GM19468 (cell line): ENCODE measurements around the gene NRP1.

Experiments
- ATAC-seq: cut with Tn5 transposase; IDR thresholded peaks from one replicate; pipeline ENCODE4 v1.9.1; 2021; ENCODE audit warnings: mild to moderate bottlenecking, moderate library complexity, moderate number of reproducible peaks; ENCODE audit not compliant: unreplicated experiment; ENCODE audit errors: extremely low read depth

NRP1 gene

DNA sequence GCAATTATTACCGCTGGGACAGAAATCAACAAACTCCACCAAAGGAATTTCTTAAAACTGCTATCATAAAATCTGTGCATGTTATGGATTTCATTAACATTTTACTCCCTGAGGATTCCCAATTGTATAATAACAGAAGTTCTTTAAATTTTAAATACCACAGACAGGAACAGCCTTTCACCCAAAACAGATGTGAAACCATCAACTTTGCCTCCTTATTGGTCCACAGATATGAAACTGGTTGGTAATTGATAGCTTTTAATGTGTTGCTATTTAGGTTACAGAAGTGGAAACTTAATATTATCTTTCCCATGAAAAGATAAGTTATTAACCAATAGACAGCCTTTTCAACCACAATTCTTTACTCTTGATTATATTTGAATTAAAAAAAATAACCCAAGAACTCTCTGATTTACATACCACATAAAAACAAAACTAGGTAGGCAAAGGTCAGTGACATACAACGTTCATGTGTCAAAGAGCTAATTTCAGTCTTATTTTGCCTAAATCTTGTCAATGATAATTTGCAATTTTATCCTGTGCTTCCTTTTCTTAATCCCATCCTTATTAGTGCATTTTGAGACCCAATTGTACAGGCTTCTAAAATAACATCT, 90.0 kb downstream of the NRP1 start:
- no peak for ATAC-seq

DNA sequence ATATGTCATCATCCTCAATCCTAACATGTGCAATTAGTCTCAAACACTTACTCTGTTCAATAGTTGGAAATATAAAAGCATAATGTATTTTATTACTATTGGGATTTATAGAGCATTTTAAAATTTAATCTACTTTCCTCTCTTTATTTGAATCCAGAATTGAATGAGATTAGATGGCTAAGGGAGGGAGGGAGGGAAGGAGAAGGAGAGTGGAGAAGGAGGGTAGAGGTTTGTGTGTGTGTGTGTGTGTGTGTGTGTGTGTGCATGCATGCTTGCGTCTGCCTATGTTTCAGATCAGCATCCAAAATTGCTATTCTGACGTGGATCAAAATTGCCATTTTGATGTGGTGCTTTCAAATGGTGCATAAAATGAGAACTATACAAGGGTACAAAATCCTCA, 90.8 kb downstream of the NRP1 start:
- no peak for ATAC-seq

DNA sequence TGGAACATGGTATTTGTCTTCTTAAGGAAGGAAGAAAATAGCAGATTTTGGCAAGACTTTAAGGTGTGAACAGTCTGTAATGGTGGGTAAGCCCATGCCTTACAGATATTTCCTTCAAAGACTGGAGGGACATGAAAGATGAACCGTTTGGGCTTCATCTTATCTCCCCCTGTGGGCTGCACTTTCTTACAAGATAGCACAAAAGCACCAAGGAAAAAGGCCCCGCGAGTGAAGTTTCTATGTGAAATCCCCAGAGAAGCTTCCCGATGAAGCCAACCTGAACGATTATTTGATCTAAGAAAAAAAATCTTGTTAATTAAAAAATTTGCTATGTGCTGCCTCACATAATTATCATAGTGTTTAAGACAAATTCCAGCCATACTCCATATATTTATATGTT, 91.5 kb downstream of the NRP1 start:
- ATAC-seq: no peak

DNA sequence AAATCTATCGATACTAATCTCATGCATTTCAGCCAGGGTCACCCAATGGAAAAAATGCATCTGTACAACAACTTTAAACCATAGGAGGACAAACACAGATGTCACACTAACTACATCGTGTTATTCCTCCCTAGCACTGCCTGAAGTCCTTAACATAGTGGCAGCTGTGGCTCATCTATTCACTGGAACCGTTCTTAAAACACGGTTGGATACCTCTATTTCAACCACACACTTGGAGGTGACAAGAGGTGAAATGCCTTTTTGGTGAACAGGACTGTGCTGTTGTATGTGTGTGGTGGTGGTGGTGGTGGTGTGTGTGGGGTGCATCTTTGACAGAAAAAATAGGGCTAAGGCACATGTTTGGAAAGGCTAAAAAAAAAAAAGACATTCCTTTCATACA, 93.1 kb downstream of the NRP1 start:
- ATAC-seq: no peak

DNA sequence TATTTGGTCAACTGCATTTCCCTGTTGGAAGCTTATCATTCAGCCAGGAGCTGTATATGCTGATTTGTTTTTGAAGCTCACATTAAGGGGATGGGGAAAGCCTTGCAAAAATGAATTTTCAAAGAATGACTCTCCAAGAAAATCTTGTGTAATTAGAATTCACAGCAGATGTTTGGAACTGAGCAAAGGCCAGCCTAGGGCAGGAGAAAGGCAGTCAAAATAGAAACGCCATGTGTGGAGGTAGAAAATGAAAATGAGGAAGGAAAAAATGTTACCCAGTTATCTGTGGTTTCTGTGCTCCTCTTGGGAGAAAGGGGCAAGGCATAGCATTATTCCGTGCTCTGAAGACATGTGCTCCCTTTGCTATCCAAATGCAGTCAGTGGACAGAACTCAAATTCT, 93.5 kb downstream of the NRP1 start:
- no peak for ATAC-seq

DNA sequence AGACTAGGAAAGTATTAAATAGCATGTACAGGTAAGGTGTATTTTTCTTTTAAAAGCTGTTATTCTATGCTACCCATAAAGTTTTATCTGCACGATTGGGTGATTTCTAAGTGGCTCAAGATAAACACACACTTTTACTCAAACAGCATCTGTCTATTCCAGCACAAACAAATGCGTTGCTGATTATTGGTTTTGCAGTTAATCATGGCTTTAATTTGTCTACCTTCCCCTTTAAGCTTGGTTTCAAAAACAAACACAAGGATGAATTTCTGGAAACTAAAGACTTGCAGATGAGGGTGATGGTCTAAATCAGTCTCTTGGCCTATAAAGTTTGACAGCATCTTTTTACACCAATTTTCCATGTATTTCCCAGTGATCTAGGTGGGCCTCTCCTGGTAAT, 94.2 kb downstream of the NRP1 start:
- ATAC-seq: no peak

DNA sequence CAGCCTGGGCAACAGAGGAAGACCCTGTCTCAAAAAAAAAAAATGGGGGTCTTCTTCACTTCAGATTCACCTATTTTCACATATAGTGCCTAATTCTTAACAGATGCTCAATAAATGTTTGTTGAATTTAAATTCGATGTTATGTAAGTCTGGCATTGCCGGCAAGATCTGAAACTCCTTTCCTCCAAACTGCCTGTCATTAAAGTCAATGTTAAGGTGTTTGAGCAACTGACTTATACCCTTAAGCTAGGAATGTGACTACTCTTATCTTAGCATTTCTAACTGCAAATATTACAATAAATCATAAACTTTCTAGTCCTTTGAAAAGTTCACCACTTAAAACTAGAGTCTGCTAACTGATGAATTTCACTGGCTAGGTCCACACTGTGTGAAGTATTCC, 95.2 kb downstream of the NRP1 start:
- ATAC-seq: no peak

DNA sequence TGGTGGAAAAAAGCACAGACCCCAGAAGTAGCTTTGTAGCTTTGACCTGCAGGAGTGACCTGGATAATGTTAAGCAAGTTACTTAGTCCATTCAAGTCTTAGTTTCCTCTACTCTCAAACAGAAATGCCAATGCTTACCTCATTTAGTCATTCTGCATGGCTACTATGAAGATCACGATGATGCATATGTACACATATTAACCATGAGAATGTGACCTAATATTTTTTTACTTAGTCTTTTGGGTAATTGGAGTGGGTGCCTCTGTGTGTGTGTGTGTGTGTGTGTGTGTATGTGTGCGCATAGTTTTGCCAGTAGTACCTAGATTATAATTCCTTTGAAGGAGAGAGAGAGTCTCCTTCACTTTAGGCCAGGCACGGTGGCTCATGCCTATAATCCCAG, 95.8 kb downstream of the NRP1 start:
- ATAC-seq: no peak

DNA sequence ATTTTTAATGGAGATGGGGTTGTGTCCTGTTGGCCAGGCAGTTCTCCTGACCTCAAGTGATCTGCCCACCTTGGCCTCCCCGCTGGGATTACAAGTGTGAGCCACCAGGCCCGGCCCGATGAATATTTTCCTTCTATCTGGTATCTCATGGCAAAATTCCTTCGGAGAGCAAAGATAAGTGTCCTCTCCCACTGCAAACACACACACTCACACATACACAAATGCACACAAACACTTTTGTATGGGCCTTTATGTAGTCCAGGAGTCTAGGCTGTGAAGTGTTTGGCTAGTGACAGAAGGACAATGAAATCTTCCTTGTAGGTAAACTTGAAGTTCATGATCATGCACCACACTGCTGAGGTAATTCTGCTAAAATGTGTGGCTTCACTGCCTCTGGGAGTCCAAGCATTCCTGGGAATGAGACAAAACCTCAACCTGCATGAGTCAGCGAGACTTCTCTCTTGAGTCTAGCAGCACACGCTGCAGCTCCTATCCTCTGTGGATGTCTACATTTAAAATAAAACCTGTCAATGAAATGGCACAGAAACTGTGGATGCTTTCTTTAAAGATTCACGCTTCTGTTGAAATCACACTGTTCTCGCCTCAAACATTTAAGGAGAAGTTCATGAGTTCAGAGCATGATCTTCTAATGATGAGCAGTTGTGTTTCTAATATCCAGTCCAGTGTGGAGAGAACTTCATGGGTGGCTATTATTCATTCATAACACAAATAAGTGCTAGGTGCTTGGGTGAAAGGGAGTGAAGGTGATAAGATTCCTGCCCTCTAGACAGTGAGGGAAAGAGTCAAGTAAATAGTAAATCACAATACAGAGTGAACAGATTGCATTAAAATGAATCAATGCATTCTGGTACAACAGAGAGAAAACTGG, 96.5 kb downstream of the NRP1 start:
- ATAC-seq: no peak

DNA sequence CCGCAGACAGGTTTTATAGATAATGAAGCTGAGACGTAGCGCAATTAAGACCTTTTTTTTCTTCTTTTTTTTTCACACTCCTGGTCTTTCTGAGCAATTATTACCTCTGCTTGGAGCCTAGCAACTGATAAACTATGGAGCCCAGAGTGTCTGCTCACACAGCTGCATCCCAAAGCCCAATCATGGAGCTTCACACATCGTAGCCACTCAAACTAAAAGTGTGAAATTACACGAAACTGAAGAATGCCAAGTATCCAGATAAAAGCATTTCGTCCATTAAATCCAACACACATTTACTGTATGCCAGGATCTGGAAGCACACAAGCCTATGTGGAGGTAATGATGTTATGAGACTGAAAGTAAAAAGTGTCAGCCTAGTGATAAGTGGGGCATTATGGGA, 97.6 kb downstream of the NRP1 start:
- no peak for ATAC-seq

DNA sequence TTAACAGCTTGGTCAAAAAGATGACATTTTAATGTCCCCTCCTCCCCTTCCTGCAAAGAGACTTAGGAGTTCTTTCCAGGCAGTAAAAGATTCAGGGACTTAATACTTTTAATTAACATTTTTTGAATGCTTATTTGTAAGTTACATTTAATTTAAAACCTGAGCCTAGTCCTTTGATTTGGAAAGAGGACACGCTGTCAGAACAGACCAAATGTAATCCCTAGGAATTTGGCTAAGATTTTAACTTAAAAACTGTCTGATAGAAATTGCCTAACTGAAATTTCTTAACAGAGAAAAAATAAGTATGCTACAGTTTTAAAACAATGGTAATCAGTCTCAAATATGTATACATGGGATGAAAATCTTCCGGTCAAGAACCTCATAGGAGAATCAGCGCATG, 98.5 kb downstream of the NRP1 start:
- no peak for ATAC-seq

DNA sequence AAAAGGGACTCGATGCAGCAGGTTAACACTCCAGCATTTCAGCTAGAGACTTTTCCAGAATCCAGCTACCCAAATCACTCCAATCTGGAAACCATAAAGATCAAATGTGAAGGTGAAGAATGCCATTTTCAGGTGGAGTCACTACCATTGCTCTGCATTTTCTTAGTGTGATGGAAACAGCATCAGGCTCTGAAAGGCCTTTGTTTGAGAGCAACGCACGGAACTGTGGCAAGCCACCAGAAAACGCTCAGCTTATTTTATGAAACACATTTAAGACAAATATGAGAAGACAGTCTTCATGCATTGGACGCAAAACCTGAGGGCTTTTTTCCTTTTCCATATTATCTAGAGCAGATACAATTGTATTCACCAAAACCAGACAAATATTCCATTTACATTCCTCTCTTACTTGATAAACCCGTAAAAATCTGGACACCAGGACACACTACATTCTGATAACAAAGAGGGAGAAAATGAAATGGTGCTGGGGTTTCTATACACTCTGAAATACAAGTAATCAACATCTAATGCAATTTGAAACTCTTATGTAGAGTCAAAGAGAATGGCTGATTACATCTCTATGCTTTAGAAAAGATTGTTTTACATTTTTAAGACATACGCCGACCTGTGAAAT, 99.1 kb downstream of the NRP1 start:
- ATAC-seq: no peak

DNA sequence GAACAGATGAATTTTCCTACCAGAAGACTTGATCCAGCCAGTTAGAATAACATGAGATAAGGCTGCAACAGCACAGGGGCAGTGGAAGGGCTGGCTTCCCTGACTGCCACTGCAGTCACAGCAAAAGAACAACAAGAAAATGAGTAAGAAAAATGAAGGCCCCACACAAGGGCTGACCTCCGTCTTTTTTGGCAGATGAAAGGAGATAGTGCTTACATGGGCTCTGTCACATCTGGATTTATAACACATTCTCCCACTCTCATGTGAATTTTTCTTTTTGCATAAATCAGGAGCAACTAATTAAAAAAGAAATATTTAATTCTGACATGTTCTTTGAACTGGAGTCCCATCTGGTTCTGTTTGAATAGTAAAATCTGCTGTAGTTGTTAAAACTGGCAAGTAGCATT, 99.6 kb downstream of the NRP1 start:
- no peak for ATAC-seq

DNA sequence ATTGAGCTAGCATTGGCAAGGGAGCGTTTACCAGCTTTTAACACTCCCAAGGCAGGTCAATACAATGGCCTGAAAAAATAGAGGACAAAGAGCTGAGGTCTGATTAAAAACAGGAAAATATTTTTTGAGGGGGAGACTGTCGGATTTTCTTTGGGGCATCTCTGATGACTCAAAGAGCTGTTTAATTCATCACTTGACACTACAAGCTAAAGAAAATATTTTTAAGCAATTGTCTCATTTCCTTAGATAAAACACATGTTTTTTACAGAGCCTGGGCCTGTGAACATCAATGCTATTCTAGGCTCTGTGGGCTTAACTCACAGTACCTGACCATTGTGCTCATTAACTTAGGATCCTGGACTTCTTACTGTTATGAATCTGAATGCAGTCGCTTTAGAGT, 100.8 kb downstream of the NRP1 start:
- no peak for ATAC-seq

DNA sequence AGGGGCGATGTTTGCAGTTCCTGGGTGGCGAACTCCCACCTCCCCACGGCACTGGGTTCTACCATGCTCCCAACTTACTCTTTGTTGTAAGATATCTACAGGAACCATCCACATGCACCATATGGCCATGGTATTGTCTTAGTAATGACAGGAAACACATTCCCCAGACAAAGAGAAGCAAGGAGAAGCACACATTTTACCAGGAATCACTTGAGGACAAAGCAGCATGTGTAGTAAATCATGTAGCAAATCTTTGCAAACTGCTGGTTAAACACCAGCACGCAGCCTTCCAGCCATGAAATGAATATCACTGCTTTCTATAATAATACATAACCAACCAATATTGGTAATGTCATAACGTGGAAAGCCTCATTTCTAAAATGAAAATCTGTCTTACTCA, 101.2 kb downstream of the NRP1 start:
- no peak for ATAC-seq

DNA sequence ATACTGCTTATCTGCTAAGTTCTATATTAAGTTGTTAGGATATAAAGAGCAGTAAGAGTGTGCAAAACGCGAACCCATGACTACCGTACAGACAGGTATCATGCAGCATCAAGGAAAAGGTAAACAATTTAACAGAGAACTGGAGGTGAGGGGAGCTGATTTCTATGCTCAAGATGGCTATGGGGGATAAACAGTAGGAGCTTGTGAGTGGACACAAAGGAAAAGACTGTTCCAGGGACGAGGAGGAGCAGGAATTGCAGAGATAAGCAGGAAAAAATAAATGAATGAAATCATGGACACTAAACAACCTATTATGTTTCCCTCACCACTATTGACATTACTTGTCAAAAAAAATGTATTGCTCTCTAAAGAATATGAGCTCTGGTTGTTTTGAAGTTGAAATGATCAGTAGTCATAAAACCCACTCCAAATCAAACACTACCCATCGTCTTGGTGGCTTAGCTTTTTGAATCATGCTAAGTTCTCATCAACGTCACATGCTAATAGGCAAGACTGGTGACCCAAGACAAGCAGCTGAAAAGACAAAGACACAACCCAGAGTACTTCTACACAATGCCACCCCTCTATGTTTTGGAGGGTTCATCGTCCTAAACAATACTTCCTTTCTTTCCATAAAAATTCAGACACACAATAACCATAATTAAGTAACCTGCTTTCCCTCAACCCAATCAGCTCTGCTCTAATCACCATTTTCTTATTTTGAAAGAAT, 102.7 kb downstream of the NRP1 start:
- no peak for ATAC-seq

DNA sequence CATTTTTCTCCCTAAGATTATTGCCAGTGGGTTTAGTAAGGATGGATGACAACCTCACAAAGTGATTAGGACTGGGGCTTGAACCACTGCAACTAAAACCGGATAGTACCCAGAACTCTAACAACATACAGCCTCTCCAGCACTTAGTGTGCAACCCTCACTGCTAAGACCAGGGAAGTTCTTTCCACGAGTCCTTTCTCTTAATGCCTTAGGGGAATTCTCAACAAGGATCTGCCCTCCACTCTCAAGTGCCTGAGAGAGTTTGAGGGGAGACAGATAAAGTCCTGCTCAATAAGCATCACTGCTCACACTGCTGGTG, 104.6 kb downstream of the NRP1 start:
- ATAC-seq: no peak

DNA sequence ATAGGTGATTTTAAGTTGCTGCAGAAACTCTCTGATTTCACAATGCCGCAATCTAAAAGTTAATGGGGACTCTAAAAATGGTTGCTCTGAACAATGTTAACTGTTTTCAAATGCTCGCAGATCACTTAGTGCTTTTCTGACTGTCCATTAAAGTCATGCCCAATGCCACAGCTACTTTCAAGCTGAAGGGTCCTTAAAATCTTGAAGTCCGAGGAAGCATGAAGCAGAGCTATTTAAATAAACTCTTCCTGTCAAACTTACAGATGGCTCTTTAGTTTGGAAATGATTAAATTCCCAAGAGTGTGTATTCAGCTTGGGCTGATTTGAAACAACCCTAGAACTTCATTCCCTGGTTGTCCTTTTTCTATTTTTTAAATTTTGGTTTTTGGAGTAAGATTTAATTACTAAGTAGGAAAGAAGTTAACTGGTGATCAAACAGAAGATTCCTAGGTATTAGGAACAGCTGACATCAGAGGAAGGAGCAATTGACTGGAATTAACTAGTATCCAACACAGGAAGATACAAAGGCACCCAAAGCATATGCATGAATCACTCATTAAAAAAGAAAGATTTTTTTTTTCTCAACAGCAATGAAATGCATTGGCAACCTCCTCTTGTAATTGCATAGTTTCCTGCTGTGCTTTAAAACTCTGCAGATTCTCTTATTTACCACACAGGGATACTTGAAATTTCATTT, 105.1 kb downstream of the NRP1 start:
- ATAC-seq: no peak

DNA sequence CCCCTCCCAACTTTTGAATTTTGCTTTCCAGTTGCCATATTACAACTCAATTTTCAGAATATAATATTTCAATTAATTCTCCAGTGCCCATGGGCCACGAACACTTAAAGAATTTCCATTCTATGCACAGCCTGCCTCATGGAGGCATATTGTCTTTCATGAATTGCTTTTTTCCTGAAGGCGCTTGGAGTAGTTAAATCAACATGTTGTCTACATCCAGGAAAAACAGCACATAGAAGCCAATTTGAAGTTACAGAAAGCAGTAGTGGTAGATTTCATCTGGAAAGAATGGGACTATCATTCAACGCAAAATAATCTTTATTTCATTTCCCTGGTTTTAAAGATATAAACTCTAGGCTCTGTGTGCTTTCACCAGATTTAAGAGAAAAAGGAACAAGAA, 106.0 kb downstream of the NRP1 start:
- ATAC-seq: no peak

DNA sequence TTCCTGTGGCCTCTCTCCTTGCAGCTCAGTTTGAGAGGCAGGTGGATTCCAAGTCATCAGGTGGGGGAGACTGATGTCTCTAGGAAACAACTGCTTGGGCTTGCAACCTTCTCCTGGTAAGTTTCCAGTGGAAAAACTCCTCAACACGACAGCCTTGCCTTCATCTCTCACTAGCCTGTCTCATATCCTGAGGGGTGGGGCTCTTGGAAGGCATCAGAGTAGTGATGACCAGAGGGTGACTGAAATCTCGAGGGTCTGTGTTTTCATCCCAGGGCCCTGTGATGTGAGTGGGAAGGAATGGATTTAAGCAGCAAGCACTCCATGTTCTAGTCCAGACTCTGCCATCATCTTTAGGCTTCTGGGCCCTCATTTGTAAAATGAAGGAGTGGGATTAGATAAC, 107.0 kb downstream of the NRP1 start:
- no peak for ATAC-seq
